HPDE6-E6E7 (cell line): ENCODE measurements around the gene CXADR.
"Not testable (repeated sequence)": the region's sequence is repeated elsewhere in the genome, so short reads cannot be mapped to it uniquely, and the experiment has no call there.

Experiments used
- DNase-seq: peaks from one replicate; pipeline ENCODE4 v3.0.0; 2011; ENCODE audit warnings: missing footprints; ENCODE audit errors: extremely low spot score

The CXADR gene

DNA sequence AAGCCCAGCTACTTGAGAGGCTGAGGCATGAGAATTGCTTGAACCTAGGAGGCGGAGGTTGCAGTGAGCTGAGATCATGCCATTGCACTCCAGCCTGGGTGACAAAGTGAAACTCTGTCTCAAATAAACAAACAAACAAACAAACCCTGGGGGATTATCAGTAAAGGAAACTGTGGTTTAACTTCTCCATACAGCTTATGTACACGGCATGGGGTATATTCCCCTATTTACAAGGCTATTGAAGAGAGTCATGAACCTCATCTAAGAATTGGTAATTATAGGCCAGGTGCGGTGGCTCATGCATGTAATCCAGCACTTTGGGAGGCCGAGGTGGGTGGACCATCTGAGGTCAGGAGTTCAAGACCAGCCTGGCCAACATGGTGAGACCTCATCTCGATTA is 9.9 kb upstream of the CXADR start:
- DNase-seq, result not testable (repeated sequence)

DNA sequence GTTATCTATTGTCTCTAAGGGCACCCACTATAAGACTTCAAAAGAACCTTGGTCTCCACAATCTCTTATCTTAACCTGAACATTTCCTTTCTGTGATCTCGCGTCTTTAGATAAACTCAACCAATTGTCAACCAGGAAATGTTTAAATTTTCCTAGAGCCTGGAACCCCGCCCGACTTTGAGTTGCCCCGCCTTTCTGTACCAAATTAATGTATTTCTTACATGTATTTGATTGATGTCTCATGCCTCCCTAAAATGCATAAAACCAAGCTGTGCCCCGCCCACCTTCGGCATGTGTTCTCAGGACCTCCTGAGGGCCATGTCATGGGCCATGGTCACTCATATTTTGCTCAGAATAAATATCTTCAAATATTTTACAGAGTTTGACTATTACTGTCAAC is 5.9 kb upstream of the CXADR start:
- no peak for DNase-seq

DNA sequence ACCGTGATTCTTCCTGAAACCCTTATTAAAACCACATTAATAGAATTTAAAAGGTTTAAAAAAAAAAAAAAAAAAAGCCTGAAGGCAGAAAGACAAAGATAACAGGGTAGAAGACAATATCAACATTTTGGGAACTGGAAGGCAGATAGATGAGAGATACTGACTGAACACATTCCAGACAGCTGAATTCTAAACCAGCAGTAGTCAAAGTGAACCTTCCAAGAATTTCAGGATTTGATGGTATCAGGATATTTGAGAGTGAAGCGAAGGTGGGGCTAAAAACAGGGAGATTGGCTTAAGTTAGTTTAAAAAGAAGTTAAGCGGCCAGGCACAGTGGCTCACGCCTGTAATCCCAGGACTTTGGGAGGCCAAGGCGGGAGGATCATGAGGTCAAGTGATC is 5.3 kb upstream of the CXADR start:
- DNase-seq, result no peak

DNA sequence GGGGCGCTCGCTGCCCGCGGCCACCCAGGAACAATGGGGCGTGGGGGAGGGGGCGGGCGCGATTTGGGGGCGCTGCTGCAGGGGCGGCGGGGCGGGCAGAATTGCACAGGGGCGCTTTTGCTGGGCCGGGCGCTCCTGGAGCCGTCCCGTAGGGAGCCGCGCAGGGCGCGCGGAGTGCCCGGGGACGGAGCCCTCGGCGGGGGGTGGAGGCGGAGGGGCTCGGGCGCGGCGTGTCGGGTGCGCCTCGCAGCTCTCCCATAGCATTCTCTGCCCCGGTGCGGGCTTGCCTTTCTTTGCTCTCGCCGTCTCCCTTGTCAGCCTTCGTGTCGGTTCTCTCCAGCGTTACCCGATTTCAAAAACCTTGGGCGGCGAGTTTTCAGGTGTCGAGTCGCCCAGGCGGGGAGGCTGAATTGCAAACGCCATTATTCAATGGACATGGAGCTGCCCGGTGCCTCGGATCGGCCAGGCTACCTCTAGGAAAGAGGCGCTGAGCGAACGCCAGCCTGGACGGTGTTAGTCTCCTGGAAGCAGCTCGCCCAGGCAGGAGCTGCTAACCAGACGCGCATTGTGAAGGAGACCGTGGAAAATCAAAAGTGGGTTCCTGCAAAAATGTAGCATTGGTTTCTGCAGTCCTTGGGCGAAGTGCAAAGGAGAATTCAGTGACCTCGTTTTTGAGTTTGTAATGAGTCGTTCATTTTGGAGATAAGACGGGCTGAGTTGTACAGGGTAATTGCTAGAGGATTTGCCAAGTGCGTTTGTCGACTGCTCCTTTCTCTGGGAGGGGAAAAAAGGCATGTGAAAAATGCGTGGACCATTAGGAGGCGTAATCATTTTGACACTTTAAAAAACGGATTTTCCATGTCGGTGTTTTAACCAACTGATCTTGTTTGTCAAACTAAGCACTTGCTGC is 626 bp downstream of the CXADR start:
- DNase-seq, result no peak

DNA sequence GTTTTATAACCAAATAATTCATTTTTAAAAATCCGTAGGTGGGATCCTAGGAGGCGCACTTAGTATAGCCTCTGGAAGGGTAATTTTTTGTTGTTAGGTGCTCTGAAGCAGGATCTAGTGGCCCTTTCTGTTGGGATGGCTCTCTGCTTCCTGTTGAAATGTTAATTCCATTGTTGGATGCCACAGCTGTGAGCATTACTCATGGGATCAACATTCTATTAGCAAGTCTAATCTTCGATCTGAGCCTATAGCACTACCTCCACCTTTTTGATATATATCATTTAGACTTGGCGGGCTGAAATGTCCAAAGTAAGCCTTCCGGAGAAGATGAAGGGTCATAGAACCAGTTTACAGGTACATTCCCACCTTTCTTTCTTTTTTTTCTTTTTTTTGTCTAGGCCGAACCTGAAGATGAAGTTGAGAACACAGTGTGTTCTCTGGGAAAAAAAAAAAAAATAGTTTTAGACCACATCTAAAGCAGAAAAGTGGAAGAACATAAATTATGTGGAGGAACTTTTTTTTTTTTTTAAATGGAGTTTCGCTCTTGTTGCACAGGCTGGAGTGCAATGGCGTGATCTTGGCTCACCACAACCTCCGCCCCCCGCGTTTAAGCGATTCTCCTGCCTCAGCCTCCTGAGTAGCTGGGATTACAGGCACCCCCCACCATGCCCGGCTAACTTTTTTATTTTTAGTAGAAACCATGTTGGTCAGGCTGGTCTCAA is 1.4 kb downstream of the CXADR start:
- no peak for DNase-seq

DNA sequence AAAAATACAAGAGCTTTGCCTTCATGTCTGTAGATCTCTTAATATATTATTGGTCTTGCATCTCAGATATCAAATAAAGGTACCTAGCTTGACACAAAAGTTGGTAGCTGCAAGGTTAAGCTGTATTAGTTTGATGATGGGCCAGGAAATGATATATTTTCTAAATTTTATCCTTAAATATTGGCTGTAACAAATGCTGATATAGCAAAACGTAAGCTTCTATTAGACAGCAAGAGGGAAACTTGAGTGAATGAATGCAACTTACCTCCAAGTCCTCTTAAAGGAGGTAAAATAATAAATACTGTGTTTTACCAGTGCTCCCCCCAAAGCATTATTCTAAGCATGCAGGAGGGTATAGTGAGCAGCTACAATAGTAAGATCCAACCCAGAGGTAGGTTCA is 4.2 kb downstream of the CXADR start:
- DNase-seq, result not testable (repeated sequence)

DNA sequence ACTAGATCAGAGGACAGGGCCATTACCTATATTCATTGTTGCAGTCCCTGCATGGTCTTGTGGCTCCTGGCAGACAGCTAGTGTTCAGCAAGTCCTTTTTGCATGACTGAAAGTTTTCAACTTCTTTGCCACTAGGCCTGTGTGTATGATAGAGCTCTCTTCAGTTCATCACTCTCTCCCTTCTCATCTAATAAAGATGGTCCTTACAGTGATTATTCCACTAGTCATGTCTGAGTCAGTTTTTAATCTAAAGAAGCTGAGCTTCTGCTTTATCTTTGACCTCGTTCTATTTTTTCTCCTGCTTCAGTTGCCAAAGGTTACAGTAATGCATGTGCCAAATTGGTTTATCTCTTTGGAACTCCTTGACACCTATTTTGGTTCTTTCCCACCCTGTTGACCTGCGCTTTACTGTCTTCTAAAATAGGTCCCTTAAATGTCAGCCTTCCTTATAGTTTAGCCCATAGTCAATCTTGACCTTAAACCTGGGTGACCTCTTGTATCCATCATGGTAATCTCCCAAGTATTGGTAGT is 6.4 kb downstream of the CXADR start:
- DNase-seq, result no peak

DNA sequence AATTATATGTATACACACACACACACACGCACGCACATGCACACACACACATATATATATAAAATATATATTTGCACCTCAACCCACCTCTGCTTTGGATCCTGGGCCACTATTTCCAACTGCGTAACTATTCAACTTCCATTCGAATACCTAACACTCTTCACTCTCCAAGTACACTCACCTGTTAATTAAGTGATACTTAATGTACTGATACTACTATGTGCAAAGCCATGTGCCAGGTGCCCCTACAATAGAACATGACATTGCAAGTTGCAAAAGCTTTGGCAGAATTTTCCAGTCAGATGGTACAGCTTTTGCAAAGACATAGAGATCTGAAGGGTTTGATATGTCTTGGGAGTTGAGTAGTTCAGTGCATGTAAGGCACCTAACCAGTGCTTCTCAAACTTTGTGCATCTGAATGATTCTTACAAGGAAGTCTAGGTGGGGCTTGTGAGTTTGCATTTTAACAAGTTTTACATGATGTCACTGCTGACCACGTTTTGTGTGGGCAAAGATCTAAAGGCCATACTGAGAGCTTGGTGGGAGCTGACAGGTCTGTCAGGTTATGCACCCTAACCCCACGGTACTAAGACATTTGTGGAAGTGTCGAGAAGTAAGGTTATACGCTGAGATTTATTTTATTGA is 7.2 kb downstream of the CXADR start:
- DNase-seq, result no peak

DNA sequence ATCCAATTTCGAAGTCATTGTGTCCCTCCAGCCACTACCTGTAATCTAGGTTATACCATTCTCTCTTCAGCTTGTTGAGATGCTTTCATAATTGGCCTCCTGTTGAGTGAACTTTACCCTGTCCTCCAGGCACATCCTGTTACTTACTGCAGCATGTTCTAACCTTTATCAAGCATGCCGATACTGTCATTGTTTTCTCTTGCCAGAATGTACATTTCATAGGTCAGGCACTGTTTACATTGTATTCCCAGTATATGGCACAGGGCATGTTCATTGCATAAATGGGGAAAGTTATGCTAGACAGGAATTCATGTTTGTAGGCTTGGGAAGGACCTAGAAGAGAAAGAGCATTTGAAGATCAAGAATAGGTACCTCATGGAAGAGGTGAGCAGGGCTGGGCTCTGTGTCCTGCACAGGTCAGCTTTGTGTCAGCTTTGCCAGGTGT is 10.2 kb downstream of the CXADR start:
- no peak for DNase-seq

DNA sequence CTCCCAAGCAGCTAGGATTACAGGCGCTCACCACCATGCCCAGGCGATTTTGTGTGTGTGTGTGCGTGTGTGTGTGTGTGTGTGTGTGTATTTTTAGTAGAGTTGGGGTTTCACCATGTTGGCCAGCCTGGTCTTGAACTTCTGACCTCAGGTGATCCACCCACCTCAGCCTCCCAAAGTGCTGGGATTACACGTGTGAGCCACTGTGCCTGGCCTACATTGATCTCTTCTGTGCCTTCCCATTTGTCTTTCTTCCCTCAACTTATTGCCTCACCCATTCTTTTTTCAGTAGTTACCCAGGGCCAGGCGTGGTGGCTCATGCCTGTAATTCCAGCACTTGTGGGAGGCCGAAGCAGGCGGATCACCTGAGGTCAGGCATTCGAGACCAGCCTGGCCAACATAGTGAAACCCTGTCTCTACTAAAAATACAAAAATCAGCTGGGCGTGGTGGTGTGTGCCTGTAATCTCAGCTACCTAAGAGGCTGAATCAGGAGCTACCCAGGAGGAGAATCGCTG is 11.2 kb downstream of the CXADR start:
- not testable (repeated sequence) for DNase-seq

DNA sequence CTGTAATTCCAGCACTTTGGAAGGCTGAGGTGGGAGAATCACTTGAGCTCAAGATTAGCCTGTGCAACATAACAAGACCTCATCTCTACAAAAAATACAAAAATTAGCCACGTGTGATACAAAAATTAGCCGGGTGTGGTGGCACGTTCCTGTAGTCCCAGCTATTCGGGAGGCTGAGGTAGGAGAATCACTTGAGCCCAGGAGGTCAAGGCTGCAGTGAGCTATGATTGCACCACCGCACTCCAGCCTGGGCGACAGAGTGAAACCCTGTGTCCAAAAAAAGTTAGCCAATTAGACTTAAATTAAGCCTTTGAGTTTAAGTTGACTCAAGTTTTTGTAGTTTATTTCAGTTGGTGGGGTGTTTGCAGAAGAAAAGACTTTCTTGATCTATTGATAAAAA is 11.8 kb downstream of the CXADR start:
- DNase-seq, result no peak

DNA sequence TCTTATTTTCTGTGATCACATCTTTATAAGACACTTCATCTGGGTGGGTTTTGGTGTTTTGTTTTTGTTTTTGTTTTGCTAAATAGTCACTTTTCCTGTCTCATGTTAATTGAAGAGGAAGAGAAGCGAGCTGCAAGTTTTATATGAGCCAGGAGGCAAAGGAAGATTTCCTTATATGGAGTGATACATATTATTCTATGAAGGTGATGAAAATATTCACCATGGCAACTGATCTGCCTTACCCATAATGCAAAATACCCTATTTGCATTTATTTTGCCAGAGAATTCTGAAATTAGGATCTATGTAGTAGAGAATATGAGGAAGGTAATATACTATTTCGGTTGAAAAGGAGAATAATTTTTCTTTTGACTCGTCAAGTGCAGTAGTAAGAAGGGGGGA is 13.9 kb downstream of the CXADR start:
- DNase-seq, result no peak

DNA sequence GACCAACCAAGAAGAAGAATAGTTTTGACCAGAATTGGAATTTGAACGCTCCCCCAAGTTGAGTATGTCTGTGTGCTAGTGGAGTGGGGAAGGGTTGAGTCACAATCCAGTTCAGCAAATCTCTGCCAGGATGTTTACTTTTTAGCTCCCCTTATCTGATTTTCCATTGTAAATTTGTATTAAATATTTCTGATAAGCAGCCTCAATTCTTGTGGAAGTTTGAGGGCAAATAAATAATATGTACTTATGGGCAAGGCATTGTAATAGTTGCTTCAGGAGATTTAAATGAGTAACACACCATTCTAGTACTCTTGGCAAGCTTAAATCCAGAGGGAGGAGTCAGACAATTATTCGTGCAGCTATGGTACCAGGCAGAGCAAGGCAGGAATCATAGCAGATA is 14.4 kb downstream of the CXADR start:
- no peak for DNase-seq

DNA sequence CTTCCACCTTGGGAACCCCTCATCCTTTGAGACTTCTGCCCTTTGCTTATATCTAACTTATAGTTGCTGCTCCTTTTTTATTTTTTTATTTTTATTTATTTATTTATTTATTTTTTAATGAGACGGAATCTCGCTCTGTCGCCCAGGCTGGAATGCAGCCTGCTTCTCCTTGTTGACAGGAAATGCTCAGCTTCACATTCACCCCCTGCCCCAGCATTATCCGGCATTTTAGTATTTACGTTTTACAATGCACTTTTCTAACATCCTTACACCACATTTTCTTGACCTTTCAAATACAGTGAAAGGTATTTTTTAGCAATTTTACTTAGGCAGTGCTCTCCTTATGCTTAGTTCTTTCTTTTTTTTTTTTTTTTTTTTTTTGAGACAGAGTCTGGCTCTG is 14.9 kb downstream of the CXADR start:
- DNase-seq, result no peak

DNA sequence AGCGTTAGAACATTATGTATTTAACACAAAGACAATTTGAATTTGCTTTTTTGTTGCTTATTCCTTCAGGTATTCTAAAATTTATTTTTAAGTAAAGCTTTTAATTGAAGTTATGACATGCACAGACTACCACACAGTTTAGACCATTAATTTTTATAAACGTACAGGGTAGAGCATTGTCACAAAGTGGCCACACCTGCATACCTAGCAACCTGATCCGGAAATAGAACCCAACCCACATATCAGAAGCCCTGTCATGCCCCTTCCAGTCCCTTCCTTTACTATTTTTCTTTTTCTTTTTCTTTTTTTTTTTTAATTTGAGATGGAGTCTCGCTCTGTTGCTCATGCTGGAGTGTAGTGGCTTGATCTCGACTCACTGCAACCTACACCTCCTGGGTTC is 16.8 kb downstream of the CXADR start:
- no peak for DNase-seq

DNA sequence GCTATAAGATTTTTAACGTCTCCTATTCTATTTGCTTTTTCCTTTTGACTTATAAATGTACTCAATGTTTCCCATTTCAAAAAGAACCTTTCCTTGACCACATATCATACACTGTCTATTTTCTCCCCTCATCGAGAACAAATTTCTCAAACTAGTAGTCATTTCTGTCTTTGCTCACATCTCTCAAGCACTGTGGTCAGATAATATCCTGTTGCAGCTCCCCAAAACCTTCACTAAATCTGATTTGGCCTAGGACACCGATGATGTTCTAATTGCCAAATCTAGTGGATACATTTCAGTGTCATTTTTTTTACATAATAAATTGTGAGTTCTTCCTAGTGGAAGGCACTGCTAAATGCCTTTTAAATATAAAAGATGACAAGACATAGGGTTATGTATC is 19.4 kb downstream of the CXADR start:
- DNase-seq, result no peak

DNA sequence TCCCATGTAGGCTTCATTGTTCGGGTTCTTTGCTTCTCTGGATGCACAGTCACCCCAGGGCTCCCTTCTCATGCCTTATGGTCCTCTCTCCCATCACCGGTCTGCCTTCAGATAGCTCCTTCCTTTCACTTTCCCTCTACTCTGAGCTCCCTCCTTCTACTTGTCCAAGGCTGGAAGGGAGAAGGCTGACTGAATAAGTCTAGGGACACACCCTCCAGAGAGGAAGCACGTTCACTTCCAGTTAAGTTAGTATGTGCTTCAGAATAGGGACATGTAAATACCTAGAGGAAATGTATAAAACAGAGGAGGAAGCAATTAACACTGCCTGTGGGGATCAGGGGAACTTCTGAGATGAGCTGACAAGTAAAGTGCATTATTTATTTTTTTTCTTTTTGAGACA is 23.5 kb downstream of the CXADR start:
- DNase-seq, result no peak

DNA sequence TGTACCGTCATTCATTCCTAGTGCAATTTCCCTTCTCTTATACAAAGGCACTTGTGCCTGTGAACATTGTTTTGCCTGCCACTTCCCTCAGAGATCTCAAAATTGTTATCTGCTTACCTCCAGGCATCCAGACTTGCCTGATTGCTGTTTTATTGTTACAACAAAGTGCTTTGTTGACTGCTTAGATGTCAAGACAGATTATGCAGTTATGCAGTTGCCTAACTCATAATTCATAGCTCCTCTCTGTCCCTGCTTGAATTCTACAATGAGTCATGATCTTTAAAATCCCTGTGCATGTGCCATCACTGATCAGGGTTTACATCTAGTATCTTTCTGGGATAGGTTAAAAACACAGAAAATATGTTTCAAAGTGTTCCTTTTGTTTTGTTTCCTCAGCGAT is 24.5 kb downstream of the CXADR start:
- DNase-seq, result peak; percentile 29

DNA sequence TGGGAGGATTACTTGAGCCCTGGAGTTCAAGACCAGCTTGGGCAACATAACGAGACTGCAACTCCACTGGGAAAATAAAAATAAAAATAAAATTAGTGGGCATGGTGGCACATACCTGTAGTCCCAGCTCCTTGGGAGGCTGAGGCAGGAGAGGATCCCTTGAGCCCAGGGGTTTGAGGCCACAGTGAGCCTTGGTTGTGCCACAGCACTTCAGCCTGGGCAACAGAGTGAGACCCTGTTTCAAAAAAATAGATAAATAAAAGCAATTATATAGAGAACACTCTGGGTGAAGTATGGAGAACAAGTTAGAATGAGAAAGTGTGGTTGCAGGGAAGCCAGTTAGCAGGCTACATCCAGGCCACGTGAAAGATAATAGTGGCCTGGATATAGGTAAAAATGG is 25.7 kb downstream of the CXADR start:
- DNase-seq, result no peak

DNA sequence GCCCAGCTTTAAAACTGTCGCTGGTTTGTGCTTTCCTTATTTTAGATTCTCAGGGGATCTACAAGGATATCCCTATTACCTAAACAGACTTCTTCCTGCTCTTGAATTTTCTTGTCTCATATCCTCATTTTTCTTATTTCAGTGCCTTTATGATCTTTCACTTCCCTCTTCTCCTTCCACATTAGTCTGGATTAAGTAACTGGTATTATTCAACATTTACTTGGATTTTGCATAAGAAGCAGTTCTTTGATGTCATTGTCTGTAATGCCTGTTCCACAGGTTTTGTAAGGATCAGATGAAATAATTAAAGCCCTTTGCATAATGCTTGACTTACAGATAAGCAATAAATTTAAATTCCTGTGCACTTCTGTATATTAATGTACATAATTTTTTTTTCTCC is 26.5 kb downstream of the CXADR start:
- DNase-seq, result no peak

DNA sequence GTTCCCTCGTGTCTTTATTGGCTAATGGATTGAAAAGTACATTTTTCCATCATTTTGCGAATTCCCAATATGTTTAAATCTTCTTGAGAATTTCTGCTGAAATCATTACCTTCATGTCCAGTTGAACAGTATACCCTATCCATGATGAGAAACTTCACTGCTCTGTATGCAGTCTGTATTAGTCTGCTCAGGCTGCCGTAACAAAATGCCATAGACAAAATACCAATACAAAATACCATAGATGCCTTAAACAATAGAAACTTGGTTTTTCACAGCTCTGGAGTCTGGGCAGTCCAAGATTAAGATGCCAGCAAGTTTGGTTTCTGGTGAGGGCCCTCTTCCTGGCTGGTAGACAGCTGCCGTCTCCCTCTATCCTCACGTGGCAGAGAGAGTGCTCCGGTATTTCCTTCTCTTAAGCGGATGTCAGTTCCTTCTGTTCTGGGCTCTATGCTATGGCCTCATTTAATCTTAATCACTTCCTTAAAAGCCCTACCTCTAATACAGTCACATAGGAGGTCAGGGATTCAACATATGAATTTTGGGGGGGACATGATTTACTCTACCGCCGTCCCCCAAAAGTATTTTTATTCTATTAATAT is 27.0 kb downstream of the CXADR start:
- no peak for DNase-seq

DNA sequence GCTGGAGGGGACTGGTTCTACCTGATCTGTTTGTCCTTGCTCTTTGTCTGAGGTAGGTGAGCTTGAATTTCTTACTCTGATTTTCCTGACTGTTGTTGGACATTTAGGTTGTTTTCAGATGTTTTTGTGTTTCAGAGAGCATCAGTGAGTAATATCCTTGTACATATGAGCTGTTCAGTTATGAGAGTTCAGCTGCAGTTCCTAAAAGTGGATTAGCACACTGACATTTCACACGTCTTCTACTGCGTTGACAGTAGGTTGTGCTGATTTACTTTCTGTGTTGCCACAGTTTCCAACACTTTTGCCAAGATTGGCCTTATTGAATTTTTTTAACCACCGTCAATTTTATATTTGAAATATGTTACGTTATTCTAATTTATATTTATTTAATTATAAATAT is 27.7 kb downstream of the CXADR start:
- DNase-seq, result no peak
